Fibroblast of pulmonary artery (primary cell): ENCODE measurements around the gene METTL1.
"Not testable (repeated sequence)": the region's sequence is repeated elsewhere in the genome, so short reads cannot be mapped to it uniquely, and the experiment has no call there.

ENCODE experiments used
- DNase-seq: peaks from one replicate; pipeline ENCODE4 v3.0.0-alpha.2; 2010; ENCODE audit warnings: low read depth
- H3K4me3 ChIP-seq: replicated peaks from 2 replicates; pipeline ENCODE4 v1.5.1; 2011; ENCODE audit warnings: low read depth, mild to moderate bottlenecking, control low read depth, low read length, moderate library complexity
- TF ChIP-seq, protein P1 (sequence below): IDR thresholded peaks from 2 replicates; pipeline ENCODE4 v1.5.1; 2011; ENCODE audit warnings: mild to moderate bottlenecking, control low read depth, low read length, inconsistent platforms; ENCODE audit errors: missing control alignments

METTL1 gene

GRCh38 chr12:57771873-57772428 lies at the start of gene METTL1:
Gene METTL1 (minus strand): TSS chr12:57772105. CDS start chr12:57772083, 22 bp downstream.
- TF ChIP-seq, protein P1, sequence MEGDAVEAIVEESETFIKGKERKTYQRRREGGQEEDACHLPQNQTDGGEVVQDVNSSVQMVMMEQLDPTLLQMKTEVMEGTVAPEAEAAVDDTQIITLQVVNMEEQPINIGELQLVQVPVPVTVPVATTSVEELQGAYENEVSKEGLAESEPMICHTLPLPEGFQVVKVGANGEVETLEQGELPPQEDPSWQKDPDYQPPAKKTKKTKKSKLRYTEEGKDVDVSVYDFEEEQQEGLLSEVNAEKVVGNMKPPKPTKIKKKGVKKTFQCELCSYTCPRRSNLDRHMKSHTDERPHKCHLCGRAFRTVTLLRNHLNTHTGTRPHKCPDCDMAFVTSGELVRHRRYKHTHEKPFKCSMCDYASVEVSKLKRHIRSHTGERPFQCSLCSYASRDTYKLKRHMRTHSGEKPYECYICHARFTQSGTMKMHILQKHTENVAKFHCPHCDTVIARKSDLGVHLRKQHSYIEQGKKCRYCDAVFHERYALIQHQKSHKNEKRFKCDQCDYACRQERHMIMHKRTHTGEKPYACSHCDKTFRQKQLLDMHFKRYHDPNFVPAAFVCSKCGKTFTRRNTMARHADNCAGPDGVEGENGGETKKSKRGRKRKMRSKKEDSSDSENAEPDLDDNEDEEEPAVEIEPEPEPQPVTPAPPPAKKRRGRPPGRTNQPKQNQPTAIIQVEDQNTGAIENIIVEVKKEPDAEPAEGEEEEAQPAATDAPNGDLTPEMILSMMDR: no peak
- DNase-seq: peak; percentile 97
- peak within 1 kb of the TSS; percentile 91 for H3K4me3 ChIP-seq

DNA sequence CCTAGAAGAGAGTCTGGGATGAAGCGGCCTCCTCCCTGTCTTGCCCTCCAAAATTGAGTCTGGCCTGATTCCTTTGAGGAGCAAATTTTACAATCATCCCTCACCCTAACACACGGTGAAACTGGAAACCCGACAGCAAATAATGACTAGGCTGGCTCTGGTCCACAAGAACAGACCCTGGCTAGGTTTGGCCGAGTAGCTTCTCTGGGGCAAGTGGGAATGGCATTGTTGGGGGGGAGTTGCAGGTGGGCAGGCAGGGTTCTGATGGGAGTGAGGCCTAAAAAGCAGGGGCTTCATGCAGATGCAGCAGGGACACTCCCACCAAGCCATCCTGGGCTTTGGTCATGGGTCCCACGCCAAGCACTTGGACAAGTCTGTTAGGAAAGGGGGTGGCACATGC lies 49.1 kb upstream of the METTL1 start:
- not testable (repeated sequence) for DNase-seq, H3K4me3 ChIP-seq

DNA sequence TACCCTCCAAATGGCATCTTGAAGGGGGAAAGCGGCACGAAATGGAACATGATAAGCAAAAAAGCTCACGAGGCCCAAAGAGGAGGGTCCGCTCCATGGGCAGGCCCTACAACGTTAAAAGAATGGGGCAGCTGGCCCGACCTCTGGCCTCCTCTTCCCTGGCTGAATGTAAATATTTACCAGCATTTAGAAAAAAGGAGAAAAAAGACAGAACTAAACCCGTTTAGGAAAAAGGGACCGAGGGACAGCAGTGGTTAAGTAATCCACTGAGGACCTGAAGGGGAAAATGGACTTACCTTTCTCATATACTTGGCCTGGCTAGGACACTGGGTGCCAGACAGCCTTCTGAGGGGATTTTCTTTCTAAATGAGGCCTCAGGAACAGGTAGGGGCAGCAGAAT lies 48.2 kb upstream of the METTL1 start:
- not testable (repeated sequence) for DNase-seq

DNA sequence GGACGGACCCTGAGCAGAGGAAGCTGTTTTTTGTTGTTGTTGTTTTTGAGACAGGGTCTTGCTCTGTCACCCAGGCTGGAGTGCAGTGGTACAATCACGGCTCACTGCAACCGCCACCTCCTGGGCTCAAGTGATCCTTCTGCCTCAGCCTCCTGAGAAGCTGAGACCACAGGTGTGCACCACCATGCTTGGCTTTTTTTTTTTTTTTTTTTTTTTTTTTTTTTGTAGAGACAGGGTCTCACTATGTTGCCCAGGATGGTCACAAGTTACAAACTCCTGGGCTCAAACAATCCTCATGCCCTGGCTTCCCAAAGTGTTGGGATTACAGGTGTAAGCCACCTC lies 46.1 kb upstream of the METTL1 start:
- H3K4me3 ChIP-seq, DNase-seq: not testable (repeated sequence)

More for the DNA sequence above, 48.2 kb upstream of the METTL1 start:
- not testable (repeated sequence) for H3K4me3 ChIP-seq

DNA sequence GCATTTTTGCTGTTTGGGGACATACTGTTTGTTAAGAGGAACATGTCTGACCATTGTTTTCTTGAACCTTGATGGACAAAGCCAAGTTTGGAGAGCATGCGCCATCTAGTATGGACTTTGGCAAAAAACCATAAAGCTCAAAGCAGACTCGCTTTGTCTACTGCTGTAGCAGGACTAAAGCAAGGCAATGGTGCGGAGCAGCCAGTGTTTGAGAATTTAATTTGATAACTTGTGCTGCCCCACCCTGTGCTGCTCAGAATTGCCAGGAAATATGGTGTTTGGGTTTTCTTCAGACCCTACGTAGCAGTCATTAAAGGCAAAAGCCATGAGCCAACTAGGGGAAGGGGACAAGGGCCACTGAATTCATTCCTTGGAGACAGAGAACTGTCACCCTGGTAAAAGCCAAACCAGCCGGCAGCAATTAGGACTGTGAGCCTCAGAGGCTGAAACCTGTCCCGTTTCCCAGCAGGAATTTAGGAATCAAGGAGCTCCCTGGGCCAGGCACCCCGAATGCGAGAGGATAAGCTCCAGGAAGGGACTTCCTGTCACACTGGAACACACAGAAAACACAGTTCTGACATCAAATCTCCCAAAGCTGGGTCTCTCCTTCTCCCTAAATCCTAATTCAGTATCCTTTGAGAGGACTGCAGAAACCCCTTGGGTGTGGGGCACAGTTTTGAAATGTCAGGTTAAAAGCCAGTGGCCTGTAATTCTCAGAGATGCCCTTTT lies 45.5 kb upstream of the METTL1 start:
- DNase-seq: no peak
- no peak overlapping the region for H3K4me3 ChIP-seq
- TF ChIP-seq, protein P1: no peak

GRCh38 chr12:57816855-57817151 lies 44.9 kb upstream of the METTL1 start:
- TF ChIP-seq, protein P1: no peak
- DNase-seq: peak; percentile 80
- no peak overlapping the region for H3K4me3 ChIP-seq

- DNase-seq: no peak
- TF ChIP-seq, protein P1: no peak
- H3K4me3 ChIP-seq: no peak overlapping the region
Measured at GRCh38 chr12:57816001-57816854, 44.3 kb upstream of the METTL1 start.

- no peak for DNase-seq
- no peak overlapping the region for H3K4me3 ChIP-seq
- TF ChIP-seq, protein P1: peak; percentile 22
Measured at GRCh38 chr12:57815177-57816000, 43.5 kb upstream of the METTL1 start.
